T-helper 1 cell treated with Interleukin-12 subunit alpha and Interleukin-12 subunit beta and Interleukin-4 antibody, amounts not matched to agents 30 μg/mL and 1 μg/mL, for 36 hours (primary cell): ENCODE results near the gene HRH2.
A peak's percentile ranks its signal among the peaks of the same experiment; 100 is the strongest.

Experiments used
- H3K27ac Mint-ChIP-seq: one replicate; pipeline ENCODE4 v1.8.0; 2021; ENCODE audit warnings: mild to moderate bottlenecking, mixed read lengths
- H3K27me3 Mint-ChIP-seq: one replicate; pipeline ENCODE4 v1.8.0; 2021; ENCODE audit warnings: low read depth, mixed read lengths
- H3K36me3 Mint-ChIP-seq: one replicate; pipeline ENCODE4 v1.8.0; 2021; ENCODE audit warnings: low read depth, mixed read lengths
- H3K4me1 Mint-ChIP-seq: one replicate; pipeline ENCODE4 v1.8.0; 2021; ENCODE audit warnings: low read depth, mixed read lengths
- H3K4me3 Mint-ChIP-seq: one replicate; pipeline ENCODE4 v1.8.0; 2021; ENCODE audit warnings: mild to moderate bottlenecking, moderate library complexity, mixed read lengths
- H3K9me3 Mint-ChIP-seq: one replicate; pipeline ENCODE4 v1.8.0; 2021; ENCODE audit warnings: mixed read lengths

HRH2 gene

DNA sequence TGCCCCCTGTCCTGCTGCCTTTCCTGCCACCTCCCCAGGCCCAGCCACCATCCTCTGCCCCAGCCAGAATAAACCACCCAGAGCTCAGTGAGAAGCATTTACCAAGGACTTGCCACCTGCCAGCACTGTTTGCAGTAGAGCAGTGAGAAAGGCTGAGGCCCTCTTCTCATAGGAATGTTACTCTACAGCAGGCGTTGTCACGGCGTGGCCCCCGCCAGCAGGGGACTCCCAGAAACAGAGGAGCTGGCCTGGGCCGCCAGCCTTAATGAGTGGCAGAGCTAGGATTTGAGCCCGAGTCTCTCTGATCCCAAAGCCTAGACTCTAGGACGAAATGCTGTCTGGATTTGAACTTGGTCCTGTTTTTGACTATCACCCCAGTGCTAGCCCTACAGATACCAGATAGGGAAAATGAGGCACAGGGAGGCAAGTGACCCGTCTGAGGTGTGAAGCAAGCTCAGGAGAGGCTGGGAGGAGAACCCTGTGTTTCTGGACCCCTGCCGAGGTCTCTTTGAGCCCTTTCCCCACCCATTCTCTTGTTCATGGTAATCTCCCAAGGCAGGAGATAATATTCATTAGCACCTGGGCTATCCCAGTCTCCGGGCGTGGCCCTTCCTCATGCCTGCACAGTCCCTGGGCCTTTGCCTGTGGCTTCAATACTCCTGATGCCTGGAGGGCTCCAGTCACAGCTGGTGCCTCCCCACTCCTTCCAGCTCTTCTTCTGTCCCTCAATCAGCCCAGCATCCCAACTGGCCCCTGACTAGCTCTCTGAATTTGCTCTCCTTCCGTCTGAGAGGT, 30.7 kb downstream of the HRH2 start:
- H3K4me1 Mint-ChIP-seq = peaks cover 31% of the 10 kb centered on the region
- H3K27me3 Mint-ChIP-seq = no peaks in the 10 kb centered on the region
- H3K4me3 Mint-ChIP-seq = no peak overlapping the region
- H3K36me3 Mint-ChIP-seq = peaks cover 39% of the 10 kb centered on the region
- no peaks in the 10 kb centered on the region for H3K9me3 Mint-ChIP-seq
- no peak overlapping the region for H3K27ac Mint-ChIP-seq

DNA sequence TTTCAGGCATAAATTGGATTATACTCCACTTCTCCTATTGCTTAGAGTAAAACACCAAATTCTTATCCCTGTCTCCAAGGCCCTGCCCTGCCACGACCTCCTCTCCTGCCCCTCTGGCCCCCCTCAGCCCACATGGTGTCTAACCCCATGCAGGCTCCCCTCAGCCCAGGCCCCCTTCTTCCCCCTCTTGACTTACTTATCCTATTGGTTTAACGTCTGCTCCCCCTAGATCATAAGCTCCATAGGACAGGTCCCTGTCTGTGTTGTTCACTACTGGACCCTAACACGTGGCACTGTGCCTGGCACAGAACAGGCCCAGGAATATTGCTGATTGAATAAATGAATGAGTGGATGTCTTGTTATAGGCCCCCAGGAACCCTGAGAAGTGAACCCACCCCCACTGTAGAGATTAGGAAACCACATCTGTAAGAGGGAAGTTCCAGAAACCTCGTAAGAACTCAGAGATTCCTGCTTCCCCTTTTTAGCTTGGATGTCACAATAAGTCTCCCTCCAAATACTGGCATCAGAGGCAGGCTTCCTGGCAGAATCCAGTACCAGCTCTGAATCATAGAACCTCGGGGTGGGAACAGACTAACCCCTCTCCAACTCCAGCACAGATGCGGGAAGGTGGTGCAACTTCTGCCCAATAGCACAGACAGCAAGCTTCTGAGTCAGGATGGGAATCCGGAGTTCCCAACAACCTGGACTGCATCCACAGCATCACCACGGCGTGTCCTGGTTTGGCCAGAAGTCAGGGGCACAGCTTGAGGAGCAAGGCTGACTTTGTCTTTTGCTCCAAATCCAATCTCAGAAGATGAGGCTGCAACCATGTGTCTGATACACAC, 31.5 kb downstream of the HRH2 start:
- H3K9me3 Mint-ChIP-seq = no peaks in the 10 kb centered on the region
- H3K27me3 Mint-ChIP-seq = no peaks in the 10 kb centered on the region
- no peak overlapping the region for H3K4me3 Mint-ChIP-seq
- peak overlapping the region; percentile 74 for H3K27ac Mint-ChIP-seq
- peaks cover 36% of the 10 kb centered on the region for H3K36me3 Mint-ChIP-seq
- H3K4me1 Mint-ChIP-seq = peaks cover 35% of the 10 kb centered on the region

DNA sequence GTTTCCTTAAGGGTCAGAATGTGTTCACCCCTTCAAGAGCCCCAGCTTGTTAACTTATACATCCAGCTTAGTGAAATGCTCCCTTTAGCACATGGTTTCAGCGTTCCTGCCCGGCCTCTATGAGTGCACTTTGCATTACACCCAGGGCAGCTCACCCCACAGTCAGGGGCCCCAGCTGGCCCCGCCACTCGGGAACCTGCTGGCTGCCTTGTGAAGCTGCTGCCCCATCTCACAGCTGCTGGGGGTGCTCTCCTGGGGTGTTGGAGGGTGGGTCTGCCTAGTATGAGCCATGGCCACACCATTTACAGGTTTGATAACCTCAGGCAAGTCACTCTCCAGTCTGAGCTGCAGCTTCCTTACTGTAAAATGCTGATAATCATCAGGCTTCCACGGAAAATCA, 32.2 kb downstream of the HRH2 start:
- H3K4me3 Mint-ChIP-seq = no peak overlapping the region
- peaks cover 31% of the 10 kb centered on the region for H3K36me3 Mint-ChIP-seq
- no peak overlapping the region for H3K27ac Mint-ChIP-seq
- no peaks in the 10 kb centered on the region for H3K9me3 Mint-ChIP-seq
- peaks cover 32% of the 10 kb centered on the region for H3K4me1 Mint-ChIP-seq
- no peaks in the 10 kb centered on the region for H3K27me3 Mint-ChIP-seq

DNA sequence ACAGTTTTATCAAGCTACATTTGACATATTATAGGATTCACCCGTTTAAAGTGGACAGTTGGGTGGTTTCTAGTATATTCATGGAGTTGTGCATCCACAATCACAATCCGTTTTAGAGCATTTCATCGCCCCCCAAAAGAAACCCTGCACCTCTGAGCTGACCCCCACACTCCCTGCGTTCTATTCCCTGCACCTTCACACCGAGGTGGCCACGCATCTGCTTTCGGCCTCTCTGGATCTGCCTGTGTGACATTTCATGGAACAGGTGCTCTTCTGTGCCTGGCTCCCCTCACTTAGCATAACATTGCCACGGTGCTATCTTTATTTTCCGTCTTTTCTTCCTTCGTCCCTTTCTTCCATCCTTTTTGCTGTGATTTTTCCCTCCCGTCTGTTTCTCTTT, 32.7 kb downstream of the HRH2 start:
- H3K36me3 Mint-ChIP-seq = peaks cover 33% of the 10 kb centered on the region
- H3K27ac Mint-ChIP-seq = no peak overlapping the region
- H3K4me1 Mint-ChIP-seq = peaks cover 37% of the 10 kb centered on the region
- H3K9me3 Mint-ChIP-seq = no peaks in the 10 kb centered on the region
- no peak overlapping the region for H3K4me3 Mint-ChIP-seq
- H3K27me3 Mint-ChIP-seq = no peaks in the 10 kb centered on the region

DNA sequence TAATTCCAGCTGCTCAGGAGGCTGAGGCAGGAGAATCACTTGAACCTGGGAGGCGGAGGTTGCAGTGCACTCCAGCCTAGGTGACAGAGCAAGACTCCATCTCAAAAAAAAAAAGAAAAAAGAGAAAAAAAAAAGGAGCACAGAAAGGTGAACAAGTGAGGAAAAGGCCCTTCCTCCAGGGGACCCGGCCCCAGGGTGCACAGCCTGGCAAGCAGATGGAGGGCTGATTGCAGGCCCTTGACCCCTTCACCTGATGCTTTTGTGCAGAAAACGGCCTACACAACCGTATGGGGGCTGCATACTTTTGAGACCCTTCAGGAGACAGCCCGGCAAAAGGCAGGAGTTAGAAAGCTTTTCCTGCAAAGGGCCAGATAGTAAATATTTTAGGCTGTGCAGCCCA, 33.9 kb downstream of the HRH2 start:
- Mint-ChIP-seq H3K4me1 (peaks cover 47% of the 10 kb centered on the region), H3K27ac (no peak overlapping the region), H3K27me3 (no peaks in the 10 kb centered on the region)

DNA sequence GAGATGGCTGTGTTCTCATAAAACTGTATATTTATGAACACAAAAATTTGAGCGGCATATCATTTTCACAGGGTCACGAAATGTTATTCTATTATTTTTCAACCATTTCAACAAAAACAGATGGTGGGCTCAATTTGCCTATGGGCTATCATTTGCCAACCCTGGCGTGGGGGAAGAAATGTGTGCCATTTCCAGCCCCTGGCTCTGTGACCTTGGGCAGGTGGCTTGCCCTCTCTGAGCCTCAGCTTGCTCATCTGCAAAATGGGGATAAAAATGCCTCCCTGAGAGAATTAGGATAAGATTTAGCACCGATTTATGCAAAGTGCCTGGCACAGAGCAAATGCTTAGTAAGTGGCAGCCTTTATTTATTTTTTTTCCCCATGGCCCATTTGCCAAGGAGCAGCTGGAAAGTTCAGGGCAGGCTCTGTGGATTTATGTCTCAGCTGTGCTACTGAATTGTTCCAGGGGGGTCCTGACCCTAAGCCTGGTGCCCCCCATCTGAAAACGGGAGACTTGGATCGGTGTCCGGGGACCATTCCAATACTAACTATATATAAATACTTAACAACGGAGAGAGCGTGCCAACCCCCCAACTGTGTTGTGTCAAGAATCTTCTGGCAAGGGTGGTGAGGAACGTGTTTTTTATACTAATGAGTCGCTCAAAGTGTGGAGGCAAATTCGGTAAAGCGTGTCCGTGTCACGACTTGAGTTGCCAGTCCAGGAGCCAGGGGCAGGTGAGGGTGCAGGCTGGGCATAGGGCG, 34.5 kb downstream of the HRH2 start:
- peaks cover 47% of the 10 kb centered on the region for H3K4me1 Mint-ChIP-seq
- no peak overlapping the region for H3K4me3 Mint-ChIP-seq
- no peaks in the 10 kb centered on the region for H3K27me3 Mint-ChIP-seq
- H3K36me3 Mint-ChIP-seq = peaks cover 28% of the 10 kb centered on the region
- no peaks in the 10 kb centered on the region for H3K9me3 Mint-ChIP-seq
- H3K27ac Mint-ChIP-seq = peak overlapping the region; percentile 55

More for the DNA sequence above, 33.9 kb downstream of the HRH2 start:
- H3K36me3 Mint-ChIP-seq = peaks cover 28% of the 10 kb centered on the region
- H3K4me3 Mint-ChIP-seq = no peak overlapping the region
- H3K9me3 Mint-ChIP-seq = no peaks in the 10 kb centered on the region

DNA sequence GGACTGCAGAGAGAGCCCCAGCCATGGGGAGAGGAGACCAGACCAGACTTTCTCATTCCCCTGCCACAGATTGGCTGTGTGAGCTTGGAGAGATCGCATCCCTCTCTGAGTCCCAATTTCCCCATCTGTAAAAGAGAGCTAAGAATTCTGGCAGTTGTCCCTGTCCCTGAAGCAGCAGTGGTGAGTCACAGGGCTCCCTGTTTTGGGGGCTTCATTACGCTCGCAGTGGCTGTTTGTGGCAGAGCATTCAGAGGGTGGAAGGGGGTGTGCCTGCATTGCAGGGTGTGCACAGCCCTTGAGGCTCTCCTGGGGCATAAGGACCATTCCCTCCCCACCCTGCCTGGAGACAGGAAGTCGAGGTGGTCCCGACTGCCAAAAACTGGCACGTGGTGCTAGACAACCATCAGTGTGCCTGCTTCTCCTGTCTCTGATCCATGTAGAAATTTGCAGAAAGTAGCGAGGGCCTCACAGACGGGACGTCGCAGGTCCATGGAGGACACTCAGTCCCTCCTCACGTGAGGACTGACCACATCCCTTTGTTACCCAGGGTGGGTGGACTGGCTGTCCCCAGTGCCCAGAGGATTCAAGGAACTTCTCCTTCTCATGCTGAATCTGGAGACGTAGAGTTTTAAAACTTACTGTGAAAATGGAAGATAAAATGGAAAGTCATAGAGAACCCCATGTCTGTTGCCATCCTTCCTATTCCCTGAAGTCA, 35.3 kb downstream of the HRH2 start:
- H3K4me3 Mint-ChIP-seq = no peak overlapping the region
- peaks cover 34% of the 10 kb centered on the region for H3K36me3 Mint-ChIP-seq
- no peaks in the 10 kb centered on the region for H3K9me3 Mint-ChIP-seq
- H3K4me1 Mint-ChIP-seq = peaks cover 47% of the 10 kb centered on the region
- peak overlapping the region; percentile 55 for H3K27ac Mint-ChIP-seq
- H3K27me3 Mint-ChIP-seq = no peaks in the 10 kb centered on the region

DNA sequence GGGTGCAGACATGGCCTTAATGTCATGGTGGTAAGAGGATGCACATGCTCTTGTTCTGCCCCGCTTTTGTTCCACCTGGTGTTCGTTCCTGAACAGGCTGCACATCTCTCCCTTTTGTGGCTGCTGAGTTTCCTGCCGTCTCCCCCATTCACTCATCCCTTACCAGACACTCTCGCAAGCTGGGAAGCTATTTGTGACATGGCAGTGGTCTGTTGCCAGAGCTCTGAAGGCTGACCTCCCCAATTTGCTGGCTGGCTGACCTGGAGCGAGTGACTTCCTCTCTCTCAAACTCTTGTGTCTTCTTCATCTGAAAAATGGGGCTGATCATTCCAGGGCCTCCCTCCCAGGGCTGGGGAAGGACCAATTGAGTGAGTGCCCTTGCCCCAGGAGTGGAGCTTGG, 35.9 kb downstream of the HRH2 start:
- no peak overlapping the region for H3K27ac Mint-ChIP-seq
- H3K4me3 Mint-ChIP-seq = no peak overlapping the region
- no peaks in the 10 kb centered on the region for H3K27me3 Mint-ChIP-seq

DNA sequence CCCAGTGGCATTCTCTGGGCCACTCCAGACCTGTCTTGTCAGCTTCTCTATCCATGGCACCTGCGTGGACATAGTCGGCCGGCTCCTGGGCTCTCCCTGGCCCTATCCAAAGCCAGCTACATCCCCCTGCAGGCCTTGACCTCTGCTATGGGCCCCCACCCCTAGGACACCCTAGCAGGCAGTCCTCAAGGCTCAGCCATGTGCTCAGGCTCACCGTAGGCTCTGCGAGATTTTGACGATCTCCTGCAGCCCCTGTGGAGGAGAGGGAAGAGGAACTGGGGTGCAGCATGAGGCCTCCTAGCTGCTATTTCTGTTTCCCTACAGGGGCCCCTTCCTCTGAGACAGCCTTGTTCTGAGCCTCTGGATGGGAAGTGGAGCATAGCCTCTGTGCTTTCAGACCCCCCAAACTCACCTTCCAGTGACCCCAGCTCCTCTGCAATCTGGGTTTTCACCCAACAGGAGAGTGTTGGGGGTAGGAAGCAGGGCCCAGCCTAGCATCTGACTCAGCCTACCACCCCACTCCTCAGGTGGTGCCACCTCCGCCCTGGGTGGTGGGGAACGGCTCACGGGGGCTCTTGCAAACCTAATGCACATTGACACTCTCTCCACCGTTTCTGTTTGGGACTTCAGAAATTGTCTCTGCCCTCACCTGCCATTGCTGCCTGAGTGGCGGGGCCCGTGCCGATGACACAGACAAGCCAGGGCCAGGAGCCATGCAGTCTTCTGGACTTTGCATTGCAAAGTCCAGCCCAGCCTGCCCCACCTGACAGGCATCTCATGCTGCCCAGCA, 36.7 kb downstream of the HRH2 start:
- Mint-ChIP-seq H3K27me3 (no peaks in the 10 kb centered on the region), H3K36me3 (peaks cover 31% of the 10 kb centered on the region), H3K27ac (peak overlapping the region; percentile 35), H3K4me1 (peaks cover 39% of the 10 kb centered on the region), H3K9me3 (no peaks in the 10 kb centered on the region), H3K4me3 (no peak overlapping the region)

More for the DNA sequence above, 35.9 kb downstream of the HRH2 start:
- Mint-ChIP-seq H3K36me3 (peaks cover 36% of the 10 kb centered on the region), H3K4me1 (peaks cover 47% of the 10 kb centered on the region), H3K9me3 (no peaks in the 10 kb centered on the region)

DNA sequence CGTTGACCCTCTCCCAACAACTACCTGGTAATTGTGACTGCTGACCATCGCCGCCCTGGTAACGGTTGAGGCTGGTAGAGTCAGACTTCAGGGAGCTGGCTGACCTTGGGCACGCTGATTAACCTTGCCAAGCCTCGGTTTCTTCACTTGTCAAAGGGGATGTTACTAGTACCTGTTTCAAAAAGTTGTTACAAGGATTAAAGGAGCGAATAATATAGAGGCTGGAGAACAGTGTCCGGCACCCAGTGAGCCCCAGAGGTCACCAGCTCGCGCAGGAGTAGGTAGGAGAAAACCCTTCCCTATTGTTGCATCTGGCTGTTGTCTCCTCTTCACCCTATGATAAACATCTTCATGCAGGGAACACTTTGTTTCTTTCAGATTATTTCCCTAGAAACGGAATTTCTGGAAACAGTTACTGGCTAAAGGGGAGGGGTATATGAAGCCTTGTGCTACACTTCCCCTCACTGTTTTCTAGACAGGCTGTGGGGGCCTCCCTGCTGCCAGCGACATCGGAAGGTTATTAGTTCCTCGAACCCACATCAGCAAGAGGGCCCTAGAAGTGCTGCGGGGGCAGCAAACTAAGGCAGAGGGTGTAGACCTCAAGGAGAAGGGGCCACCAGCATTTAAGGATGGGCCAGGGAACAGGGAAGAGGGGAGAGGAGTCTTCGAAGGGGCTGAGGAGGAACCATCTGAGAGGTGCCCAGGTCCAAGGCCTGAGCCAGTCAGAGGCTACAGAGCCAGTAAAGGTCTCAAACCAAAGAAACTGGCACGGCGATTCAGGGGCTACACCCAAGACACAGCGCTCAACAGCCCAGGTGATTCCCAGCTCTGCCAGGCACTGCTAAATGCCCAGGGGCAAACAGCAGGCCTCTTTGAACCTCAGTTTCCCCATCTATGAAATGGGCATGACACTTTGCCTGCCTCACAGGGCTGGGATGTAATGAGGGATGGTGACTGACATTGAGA, 37.6 kb downstream of the HRH2 start:
- Mint-ChIP-seq H3K27ac (peak overlapping the region; percentile 70), H3K36me3 (peaks cover 33% of the 10 kb centered on the region), H3K4me3 (peak overlapping the region; percentile 55), H3K4me1 (peaks cover 38% of the 10 kb centered on the region), H3K27me3 (no peaks in the 10 kb centered on the region), H3K9me3 (no peaks in the 10 kb centered on the region)

DNA sequence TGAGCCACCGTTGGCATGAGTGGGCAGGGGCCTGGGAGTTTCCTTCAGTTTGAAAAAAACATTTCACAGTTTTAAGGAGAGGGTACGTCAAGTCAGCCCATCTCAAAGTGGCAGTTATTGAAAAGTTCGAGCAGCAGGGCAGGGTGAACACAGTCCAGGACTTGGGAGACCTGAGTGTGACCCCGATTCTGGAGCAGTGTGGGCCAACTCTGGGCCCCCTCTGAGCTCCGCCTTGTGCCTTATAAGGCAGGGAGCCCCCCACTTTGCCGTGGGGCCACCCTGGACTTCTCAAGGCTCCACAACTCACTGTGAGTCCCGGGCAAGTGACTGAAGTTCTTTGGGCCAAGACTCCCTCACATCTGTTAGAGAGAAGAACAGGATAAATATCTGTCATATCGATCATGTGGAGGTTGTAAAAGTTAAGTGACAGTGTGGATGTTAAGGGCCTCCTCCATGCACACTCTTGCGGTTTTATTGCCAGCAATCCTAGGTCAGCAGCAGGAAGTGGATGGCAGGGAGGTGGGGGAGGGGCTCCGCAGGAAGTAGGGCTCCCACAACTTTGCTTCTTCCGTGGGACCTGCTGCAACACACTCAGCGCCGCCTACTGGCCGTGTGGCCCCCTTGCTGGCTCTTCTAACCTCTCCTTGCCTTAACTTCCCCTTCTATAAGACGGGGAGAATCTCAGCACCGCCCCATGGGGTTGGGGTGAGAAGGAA, 38.4 kb downstream of the HRH2 start:
- no peaks in the 10 kb centered on the region for H3K9me3 Mint-ChIP-seq
- H3K27ac Mint-ChIP-seq = peak overlapping the region; percentile 65
- H3K4me3 Mint-ChIP-seq = peak overlapping the region; percentile 26
- peaks cover 30% of the 10 kb centered on the region for H3K4me1 Mint-ChIP-seq
- no peaks in the 10 kb centered on the region for H3K27me3 Mint-ChIP-seq
- H3K36me3 Mint-ChIP-seq = peaks cover 26% of the 10 kb centered on the region

DNA sequence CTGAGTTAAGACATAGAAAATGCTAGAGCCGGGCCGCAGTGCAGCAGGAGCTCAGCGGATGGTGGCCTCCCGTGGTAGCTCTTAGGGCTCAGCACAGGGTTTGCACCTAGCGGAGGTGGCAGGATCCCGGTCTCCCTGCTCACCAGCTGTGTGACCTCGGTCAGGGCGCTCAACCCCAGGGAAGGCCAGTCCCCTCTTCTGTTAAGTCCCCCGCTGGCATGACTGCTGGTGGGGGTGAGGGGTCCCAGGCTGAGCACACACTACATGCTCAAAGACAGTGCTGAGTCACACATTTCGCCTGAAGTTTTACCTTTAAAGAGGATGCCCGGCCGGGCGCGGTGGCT, 39.0 kb downstream of the HRH2 start:
- H3K27me3 Mint-ChIP-seq = no peaks in the 10 kb centered on the region
- H3K9me3 Mint-ChIP-seq = no peaks in the 10 kb centered on the region
- H3K27ac Mint-ChIP-seq = no peak overlapping the region
- H3K36me3 Mint-ChIP-seq = peaks cover 26% of the 10 kb centered on the region
- no peak overlapping the region for H3K4me3 Mint-ChIP-seq
- H3K4me1 Mint-ChIP-seq = peaks cover 30% of the 10 kb centered on the region
